ENCODE measurements around the gene CCDC12.

Gene CCDC12

DNA sequence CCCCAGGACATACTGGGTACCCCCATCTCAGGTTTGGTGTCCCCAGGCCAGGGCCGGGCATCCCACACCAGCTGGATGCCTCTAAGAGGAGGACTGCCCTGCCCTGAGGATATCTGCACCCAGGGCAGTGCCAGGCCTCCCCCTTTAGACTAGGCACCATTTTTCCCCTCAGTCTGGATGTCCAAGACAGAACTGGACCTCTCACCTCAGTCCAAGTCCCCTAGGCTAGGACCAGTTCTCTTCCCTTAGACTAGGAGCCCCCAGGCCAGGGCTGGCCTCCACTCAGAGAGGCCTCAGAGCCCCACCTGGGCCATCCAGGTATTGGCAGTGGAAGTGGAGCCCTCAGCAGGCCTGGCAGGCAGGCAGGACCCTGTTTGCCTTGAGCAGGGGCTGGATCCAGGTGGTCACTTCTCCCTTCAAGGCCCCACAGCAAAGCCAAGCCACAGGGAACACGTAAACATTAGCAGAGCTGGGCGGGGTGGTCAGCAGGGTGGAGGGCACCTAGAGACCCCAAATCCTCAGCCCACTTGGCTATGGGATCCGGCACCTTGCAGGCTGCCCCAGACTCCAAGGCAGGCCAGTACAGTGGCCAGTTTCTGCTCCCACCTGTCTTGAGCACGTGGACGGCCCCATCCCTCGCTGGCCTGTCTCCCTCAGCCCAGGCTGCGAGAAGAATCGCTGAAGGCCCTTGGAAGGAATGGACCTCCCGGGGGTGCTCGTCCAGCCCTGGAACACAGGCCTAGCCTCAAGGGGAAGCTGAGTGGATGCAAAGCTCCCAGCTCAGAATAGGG lies 70.7 kb downstream of the CCDC12 start:
- TF ChIP-seq, protein P1, sequence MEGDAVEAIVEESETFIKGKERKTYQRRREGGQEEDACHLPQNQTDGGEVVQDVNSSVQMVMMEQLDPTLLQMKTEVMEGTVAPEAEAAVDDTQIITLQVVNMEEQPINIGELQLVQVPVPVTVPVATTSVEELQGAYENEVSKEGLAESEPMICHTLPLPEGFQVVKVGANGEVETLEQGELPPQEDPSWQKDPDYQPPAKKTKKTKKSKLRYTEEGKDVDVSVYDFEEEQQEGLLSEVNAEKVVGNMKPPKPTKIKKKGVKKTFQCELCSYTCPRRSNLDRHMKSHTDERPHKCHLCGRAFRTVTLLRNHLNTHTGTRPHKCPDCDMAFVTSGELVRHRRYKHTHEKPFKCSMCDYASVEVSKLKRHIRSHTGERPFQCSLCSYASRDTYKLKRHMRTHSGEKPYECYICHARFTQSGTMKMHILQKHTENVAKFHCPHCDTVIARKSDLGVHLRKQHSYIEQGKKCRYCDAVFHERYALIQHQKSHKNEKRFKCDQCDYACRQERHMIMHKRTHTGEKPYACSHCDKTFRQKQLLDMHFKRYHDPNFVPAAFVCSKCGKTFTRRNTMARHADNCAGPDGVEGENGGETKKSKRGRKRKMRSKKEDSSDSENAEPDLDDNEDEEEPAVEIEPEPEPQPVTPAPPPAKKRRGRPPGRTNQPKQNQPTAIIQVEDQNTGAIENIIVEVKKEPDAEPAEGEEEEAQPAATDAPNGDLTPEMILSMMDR (IDR thresholded peaks at IDR 0.05; ENCODE audit: borderline replicate concordance, insufficient read depth, low read depth, low read length), result no peak

DNA sequence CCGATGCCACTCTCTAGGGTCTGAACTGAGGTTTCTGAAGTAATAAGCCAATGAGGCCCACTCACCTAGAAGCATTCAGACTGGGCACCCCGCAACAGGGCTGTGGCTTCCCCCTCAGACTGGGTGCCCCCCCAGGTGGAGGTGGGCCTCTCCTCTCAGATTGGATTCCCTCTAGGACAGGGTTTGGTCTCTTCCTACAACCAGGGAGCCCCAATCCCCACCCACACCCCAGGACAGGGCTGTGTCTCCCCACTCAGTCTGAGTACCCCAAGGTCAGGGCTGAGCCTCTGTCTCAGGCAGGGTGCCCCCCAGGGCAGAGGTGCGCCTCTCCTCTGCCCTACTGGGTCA lies 71.4 kb downstream of the CCDC12 start:
- H3K4me3 ChIP-seq (ENCODE audit: low read depth, low read length), result no peak overlapping the region
- TF ChIP-seq, protein P1 (IDR thresholded peaks at IDR 0.05; ENCODE audit: borderline replicate concordance, insufficient read depth, low read depth, low read length), result no peak

More for the DNA sequence above, 70.7 kb downstream of the CCDC12 start:
- no peak overlapping the region for H3K4me3 ChIP-seq (ENCODE audit: low read depth, low read length)

DNA sequence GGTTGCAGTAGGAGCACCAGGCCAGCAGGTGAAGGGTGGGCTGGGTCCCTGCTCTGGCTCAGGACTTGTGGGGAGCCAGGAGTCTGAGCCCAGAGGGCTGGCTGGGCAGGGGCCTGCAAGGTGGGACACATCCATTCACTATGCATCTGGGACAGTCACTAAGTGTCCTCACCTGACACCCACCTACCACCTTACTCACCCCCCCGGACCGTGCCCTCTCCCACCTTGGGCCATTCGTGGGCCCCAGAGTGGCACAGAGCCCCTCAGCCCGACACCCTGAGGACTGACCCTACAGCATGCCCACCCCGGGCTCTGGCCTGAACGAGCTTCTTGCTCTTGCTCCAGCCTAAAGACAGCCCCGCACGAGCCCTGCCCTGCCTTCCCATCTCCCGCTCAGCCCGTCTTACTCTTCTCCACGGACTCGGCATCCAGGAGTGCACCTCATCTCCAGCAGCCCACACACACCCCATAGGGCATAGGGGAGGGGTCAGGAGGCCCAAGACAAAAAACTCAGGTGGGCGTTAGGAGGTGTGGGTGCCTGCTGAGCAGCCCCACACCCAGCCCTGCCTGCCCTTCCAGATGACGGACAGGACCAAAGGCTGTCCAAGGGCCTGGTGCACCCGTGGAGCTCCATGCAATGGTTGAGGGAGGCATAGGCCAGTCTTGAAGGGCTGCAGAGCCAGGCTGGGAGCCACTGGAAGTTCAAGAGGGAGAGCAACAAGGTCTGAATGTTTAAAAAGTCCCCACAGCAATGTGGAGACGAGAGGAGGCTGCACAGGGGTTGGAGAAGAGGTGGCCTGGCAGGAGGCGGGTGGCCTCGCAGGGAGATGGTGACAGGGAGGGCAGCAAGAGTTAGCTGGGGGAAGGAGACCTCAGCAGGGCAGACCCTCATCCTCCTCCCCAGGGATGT lies 72.0 kb downstream of the CCDC12 start:
- TF ChIP-seq, protein P1 (IDR thresholded peaks at IDR 0.05; ENCODE audit: borderline replicate concordance, insufficient read depth, low read depth, low read length), result no peak

DNA sequence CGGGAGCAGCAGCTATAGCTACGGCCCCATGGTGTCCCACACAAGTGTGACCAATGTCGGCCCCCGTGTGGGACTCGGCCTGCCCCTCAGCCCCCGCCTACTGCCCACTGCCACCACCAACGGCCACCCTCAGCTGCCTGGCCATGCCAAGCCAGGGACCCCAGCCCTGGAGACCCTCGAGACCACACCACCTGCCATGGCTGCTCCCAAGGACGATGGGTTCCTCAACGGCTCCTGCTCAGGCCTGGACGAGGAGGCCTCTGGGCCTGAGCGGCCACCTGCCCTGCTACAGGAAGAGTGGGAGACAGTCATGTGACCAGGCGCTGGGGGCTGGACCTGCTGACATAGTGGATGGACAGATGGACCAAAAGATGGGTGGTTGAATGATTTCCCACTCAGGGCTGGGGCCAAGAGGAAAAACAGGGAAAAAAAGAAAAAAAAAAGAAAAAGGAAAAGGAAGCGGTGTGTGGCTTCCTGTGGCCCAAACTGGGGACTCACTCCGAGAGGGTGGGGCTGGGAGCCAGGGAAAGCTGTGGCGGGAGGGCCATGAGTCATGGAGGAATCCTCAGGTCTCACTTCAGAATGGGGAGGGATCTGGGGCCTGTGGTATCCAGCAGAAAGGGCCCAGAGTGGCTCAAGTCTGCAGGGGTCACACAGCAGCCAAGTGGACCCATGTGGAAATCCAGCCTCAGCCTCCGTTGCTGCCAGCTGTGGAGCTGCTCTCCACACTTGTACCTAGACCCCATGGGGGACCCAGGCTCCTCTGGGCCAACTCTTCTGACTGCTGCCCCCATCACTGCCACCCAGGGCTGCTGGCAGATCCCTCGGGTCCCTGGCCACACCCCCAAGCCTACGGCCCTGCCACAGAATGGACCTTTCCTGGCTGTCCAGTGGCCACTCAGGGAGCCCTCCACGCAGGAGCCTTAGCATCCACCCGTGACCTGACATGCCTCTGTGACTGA lies 72.9 kb downstream of the CCDC12 start:
- TF ChIP-seq, protein P1 (IDR thresholded peaks at IDR 0.05; ENCODE audit: borderline replicate concordance, insufficient read depth, low read depth, low read length), result no peak
- H3K4me3 ChIP-seq (ENCODE audit: low read depth, low read length), result no peak overlapping the region

More for the DNA sequence above, 72.0 kb downstream of the CCDC12 start:
- no peak overlapping the region for H3K4me3 ChIP-seq (ENCODE audit: low read depth, low read length)

DNA sequence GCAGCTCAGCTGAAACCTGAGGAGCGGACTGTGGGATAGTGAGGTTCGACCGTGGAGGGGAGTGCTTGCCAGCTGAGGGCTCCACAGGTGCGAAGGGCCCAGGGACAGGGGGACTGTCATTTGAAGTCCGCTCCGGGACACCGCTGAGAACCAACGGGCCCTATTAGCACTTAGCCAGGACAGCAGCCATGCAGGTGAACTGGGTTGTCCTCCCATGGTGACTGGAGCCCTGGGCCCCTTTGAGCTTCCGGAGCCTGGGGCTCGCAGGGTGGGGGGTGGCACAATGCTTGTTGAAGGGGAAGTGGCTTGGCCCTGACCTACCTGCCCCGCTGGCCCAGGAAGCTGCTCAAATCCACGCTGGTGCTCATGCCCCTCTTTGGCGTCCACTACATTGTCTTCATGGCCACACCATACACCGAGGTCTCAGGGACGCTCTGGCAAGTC lies 74.3 kb downstream of the CCDC12 start:
- H3K4me3 ChIP-seq (ENCODE audit: low read depth, low read length), result no peak overlapping the region
- TF ChIP-seq, protein P1 (IDR thresholded peaks at IDR 0.05; ENCODE audit: borderline replicate concordance, insufficient read depth, low read depth, low read length), result no peak

DNA sequence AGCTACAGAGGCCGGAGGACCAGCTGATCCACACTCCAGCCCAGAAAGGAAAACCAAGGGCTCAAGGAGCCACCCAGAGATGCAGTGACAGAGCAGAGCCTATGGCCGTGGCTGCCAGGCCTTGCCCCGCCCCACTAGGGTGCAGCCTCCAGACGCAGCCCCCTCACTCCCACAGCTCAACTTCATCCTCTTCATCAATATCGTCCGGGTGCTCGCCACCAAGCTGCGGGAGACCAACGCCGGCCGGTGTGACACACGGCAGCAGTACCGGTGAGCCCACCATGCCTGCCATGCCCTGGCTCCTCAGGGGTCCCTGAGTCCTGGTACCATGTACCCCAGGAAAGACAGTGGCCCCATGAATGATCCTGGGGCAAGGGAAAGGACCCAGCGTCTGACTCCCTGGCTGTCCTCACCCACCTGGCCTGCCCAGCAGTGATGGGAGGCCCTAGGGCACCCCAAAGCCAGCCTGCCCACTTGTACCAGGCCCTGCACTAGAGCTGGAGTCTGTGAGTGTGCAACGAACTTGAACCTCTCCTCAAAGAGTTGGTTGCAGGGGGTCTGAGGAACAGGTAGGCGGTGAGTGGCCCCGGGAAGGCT lies 74.9 kb downstream of the CCDC12 start:
- TF ChIP-seq, protein P1 (IDR thresholded peaks at IDR 0.05; ENCODE audit: borderline replicate concordance, insufficient read depth, low read depth, low read length), result no peak
- no peak overlapping the region for H3K4me3 ChIP-seq (ENCODE audit: low read depth, low read length)

Measured in GM12875 (cell line).